ENCODE data around the gene IGFALS.
A peak's percentile ranks its signal among the peaks of the same experiment; 100 is the strongest.

Gene IGFALS

GRCh38 chr16:1769402-1770300 is 23.9 kb downstream of the IGFALS start:
- Histone ChIP-seq H3K4me3 (no peak overlapping the region), H3K27ac (peak overlapping the region in 11 of 21 experiments; percentile 15 to 98 (median 93))

- H3K27ac ChIP-seq = peak overlapping the region in 3 of 21 experiments; percentile 15 to 20 (median 19)
- H3K4me3 ChIP-seq = no peak overlapping the region
Observed at GRCh38 chr16:1768767-1769401, 24.6 kb downstream of the IGFALS start.

GRCh38 chr16:1768061-1768766 is 25.3 kb downstream of the IGFALS start:
- H3K4me3 ChIP-seq = no peak overlapping the region
- no peak overlapping the region for H3K27ac ChIP-seq

- Histone ChIP-seq H3K27ac (no peak overlapping the region), H3K4me3 (no peak overlapping the region)
Observed at GRCh38 chr16:1767116-1767994, 26.1 kb downstream of the IGFALS start.

- H3K4me3 ChIP-seq = no peak overlapping the region
- H3K27ac ChIP-seq = no peak overlapping the region
Observed at GRCh38 chr16:1766701-1767100, 26.8 kb downstream of the IGFALS start.

- Histone ChIP-seq H3K27ac (no peak overlapping the region), H3K4me3 (no peak overlapping the region)
Observed at GRCh38 chr16:1766231-1766630, 27.3 kb downstream of the IGFALS start.

GRCh38 chr16:1765826-1766225 is 27.7 kb downstream of the IGFALS start:
- no peak overlapping the region for H3K27ac ChIP-seq
- no peak overlapping the region for H3K4me3 ChIP-seq

- H3K27ac ChIP-seq = no peak overlapping the region
- H3K4me3 ChIP-seq = no peak overlapping the region
Observed at GRCh38 chr16:1764971-1765370, 28.5 kb downstream of the IGFALS start.

- H3K27ac ChIP-seq = no peak overlapping the region
- peak overlapping the region in 1 of 7 experiments; percentile 9 for H3K4me3 ChIP-seq
Observed at GRCh38 chr16:1763521-1764511, 29.7 kb downstream of the IGFALS start.

GRCh38 chr16:1762879-1763520 is 30.5 kb downstream of the IGFALS start:
- H3K27ac ChIP-seq = no peak overlapping the region
- no peak overlapping the region for H3K4me3 ChIP-seq

- H3K4me3 ChIP-seq = no peak overlapping the region
- H3K27ac ChIP-seq = no peak overlapping the region
Observed at GRCh38 chr16:1762196-1762878, 31.2 kb downstream of the IGFALS start.

GRCh38 chr16:1761751-1762150 is 31.8 kb downstream of the IGFALS start:
- H3K27ac ChIP-seq = no peak overlapping the region
- no peak overlapping the region for H3K4me3 ChIP-seq

GRCh38 chr16:1760911-1761310 is 32.6 kb downstream of the IGFALS start:
- Histone ChIP-seq H3K4me3 (no peak overlapping the region), H3K27ac (no peak overlapping the region)

- Histone ChIP-seq H3K4me3 (no peak overlapping the region), H3K27ac (no peak overlapping the region)
Observed at GRCh38 chr16:1759511-1759910, 34.0 kb downstream of the IGFALS start.

GRCh38 chr16:1758923-1759322 is 34.6 kb downstream of the IGFALS start:
- no peak overlapping the region for H3K27ac ChIP-seq
- H3K4me3 ChIP-seq = no peak overlapping the region

- H3K4me3 ChIP-seq = no peak overlapping the region
- H3K27ac ChIP-seq = no peak overlapping the region
Observed at GRCh38 chr16:1757714-1758461, 35.6 kb downstream of the IGFALS start.

- H3K4me3 ChIP-seq = no peak overlapping the region
- peak overlapping the region in 6 of 21 experiments; percentile 18 to 55 (median 36) for H3K27ac ChIP-seq
Observed at GRCh38 chr16:1754204-1754603, 39.3 kb downstream of the IGFALS start.
